HG03280 (cell line): ENCODE results near the gene ZFYVE9.

ENCODE experiments used
- ATAC-seq: cut with Tn5 transposase; IDR thresholded peaks from one replicate; pipeline ENCODE4 v1.9.1; 2021; ENCODE audit warnings: mild to moderate bottlenecking, moderate library complexity; ENCODE audit not compliant: unreplicated experiment

The ZFYVE9 gene

GRCh38 chr1:52325786-52326185, 183.9 kb downstream of the ZFYVE9 start:
- no peak for ATAC-seq

GRCh38 chr1:52328615-52329014, 186.7 kb downstream of the ZFYVE9 start:
- no peak for ATAC-seq

DNA sequence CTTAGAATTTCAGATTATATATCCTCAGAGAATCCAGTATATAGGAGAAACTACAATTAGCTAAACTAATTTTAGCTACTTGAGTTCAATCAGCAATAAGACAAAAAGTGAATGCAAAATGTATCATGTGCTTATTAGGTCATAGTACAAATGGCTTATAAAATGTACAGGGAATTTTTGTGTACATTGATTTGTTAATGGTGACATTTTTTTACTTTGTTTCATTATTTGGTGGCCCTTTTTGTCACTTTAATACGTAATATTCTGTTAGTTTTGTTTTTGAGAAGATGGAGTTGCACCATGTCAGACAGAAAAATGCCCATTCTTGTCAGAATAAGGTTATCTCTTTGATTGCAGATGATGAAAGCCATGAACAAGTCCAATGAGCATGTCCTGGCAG, 190.5 kb downstream of the ZFYVE9 start:
- no peak for ATAC-seq

GRCh38 chr1:52334906-52335528, 193.1 kb downstream of the ZFYVE9 start:
- ATAC-seq, result no peak

DNA sequence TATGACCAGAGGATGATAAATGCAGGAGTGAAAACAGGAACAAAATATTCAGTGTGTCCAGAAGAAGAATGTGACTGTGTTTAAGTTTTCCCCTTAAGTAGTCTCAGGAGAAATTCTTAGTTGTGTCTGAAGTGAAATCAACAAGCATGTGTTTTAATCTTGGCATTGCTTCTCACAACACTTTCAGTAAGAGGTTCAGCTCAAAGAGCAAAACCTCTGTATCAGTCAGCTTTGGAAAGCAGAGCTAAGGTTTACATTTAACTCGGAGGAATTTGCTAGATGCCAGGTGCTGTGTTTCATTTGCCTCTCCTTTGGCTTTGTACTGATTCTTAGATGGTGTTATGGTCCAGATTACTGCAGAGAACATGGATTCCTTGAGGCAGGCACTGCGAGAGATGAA, 195.6 kb downstream of the ZFYVE9 start:
- no peak for ATAC-seq

DNA sequence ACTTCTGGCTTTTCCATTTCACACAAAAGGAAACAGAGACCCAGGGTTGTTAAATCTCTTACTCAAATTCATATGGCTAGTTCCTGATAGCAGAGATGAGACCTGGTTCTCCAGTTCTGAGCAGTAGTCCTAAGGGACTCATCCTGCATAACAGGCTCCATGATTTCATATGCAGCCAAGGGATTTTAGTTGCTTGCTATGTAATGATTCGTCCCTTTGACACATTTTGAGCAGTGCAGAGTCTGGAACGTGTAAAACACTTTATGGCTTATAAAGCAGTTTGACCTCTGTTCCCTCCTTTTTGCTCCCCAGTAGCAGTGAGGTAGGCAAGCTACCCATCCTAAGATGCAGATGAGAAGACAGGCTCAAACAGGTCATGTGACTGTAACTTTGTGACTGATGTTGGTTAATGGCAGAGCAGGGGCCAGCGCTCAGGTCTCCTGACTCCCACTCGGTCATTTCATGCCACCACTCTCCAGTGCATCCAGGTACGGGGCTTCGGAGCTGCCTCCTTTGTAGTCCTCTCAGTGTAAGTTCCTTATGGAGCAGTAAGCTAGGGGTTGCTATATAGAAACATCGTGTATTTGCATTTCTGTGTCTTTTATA, 199.9 kb downstream of the ZFYVE9 start:
- ATAC-seq, result no peak

DNA sequence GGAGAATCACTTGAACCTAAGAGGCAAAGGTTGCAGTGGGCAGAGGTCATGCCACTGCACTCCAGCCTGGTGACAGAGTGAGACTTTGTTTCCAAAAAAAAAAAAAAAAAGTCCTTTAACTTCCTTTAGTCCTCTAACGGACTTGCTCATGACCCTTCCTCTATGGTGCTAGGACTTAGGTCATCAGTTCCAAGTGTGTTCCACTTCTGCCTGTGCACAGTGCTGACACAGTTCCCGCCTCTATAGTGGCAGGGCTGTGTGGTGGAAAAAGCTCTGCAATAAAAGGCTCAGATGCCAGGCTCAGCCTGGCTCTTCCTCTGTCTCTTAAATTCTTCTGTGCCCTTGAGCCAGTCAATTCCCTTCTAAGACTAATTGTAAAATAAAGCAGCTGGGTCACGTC, 202.1 kb downstream of the ZFYVE9 start:
- no peak for ATAC-seq

DNA sequence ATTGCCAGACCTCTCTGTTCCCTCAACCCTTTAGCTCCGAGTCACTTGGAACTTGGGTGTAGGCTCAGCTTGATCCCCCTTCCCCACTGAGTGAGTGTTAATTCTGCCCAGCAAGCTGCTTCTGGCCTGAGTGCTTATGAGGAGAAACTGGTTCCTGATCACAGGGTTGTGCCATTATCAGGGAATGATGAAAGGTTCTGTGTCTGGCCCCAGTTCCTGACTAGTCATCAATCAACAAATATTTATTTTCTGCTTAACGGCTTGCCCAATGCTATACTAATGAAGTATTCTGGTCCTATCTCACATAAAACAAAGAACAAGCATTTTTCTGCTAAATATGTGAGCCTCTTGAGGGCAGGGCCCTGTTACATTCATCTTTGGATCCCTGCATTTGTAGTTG, 203.4 kb downstream of the ZFYVE9 start:
- ATAC-seq, result no peak

DNA sequence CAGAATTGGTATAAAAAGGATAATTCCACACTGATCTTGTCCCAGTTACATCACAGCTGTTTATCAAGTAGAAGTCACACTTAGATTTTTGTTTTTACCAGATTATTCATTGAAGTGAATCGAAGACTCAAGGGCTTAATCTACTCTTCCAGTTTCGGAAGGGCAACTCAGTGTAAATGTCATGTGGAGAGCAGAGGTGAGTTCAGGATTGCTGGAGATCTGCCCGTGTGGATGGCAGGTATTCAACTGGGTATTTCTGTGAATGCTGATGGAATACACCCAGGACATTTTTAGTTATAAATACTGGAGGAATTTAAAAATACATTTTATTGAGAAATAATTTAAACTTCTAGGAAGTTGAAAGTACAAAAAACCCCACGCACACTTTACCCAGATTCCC, 204.8 kb downstream of the ZFYVE9 start:
- ATAC-seq, result no peak

DNA sequence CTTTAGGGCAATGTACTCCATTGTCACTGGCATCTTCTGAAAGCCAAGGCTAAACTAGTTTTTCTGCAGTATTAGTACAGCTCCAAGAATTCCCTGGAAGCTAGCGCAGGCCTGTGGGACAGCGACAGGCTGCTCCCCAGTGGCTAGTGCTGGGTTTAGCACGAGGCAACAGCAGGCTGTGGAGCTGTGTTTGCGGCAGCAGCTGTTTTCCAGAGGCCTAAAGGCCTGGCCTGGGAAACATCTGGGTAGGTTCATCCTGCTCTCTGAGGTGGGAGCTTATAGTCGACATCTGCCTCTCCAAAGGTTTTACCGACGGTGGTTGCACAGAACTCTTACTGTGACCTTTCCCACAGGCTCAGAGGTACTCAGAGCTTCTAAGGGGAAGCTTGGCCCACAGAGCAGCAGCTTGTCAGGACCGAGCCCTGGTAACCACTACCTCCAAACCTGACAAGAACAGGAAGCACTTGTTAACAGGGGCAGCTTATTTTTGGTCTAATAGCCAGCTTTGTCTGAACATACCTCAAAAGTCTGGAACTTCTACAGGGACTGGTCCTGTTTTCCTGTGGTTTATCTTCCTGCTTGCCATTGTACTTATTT, 206.9 kb downstream of the ZFYVE9 start:
- no peak for ATAC-seq

GRCh38 chr1:52352690-52353089, 210.8 kb downstream of the ZFYVE9 start:
- no peak for ATAC-seq

- no peak for ATAC-seq
Measured at GRCh38 chr1:52355436-52355835, 213.5 kb downstream of the ZFYVE9 start.

DNA sequence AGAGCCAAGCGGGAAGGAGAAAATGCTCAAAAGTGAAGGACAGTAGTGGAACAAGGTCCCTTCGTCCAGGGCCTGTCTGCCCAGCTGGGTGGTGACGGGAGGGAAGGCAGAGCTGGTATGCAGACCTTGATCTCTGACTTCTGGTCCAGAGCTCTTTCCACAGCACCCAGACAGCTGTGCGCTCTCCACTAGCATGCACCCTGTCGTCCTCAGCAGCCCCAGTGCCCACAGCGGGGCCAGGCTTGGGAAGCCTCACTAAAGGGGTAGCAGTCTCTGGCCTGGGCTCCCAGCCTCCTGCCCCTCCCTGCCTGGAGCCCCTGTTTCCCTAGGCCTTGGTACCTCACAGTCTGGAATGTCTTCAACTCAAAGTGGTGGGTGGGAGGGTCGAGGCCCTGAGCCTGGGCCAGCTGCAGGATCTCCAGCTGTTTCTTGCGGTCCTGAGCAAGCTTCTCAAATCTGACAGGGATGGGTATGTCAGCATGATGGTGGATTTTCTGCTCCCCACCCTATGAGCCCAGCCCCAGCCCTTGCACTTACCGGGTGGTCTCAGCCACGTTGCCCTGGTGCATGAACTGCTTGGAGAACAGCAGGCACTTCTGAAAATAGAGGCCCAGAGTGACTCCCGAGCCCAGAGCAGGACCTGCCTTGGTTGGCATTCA, 214.1 kb downstream of the ZFYVE9 start:
- ATAC-seq, result no peak

DNA sequence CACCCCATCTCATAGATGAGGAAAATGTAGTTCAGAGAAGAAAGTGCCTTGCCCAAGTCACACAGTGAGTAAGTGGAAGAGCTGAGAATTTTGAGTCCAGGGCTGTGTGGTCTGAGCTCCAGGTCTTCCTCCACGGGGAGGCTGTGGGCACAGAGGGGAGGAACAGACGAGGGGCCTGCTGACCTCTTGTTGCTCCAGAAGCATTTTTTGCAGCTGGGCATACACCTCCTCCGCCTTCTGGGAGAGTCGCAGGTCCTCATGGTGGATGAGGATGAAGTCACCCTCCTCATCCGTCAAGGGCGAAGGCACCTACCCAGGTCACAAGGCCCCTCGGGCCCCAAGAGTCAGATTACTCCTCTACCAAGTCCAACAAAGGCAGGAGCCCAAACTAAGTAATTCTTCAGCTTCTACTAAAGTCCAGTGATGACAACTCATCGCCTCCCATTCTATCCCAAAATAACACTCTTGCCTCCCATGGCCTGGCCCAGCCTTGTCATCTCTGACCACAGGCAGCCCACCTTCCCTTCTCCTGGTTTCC, 215.0 kb downstream of the ZFYVE9 start:
- no peak for ATAC-seq

DNA sequence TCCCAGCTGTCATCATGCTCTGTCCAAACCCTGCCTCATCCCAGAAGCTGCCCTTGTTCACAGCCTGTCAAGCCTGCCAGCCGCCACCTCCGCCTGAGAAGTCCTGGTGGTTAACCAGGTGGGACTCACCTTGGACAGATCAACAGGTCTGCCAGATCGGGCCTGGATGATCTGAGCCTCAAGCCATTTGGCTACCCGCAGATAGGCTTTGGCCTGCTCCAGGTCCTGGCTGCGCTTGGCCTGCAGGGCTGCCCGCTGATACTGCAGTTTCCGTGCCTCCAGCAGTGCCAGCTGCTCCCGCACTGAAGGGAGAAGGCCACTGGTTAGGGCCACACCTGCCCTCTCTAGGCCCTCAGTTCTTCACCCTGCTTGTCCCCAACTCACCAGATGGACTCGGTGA, 215.5 kb downstream of the ZFYVE9 start:
- ATAC-seq, result no peak

DNA sequence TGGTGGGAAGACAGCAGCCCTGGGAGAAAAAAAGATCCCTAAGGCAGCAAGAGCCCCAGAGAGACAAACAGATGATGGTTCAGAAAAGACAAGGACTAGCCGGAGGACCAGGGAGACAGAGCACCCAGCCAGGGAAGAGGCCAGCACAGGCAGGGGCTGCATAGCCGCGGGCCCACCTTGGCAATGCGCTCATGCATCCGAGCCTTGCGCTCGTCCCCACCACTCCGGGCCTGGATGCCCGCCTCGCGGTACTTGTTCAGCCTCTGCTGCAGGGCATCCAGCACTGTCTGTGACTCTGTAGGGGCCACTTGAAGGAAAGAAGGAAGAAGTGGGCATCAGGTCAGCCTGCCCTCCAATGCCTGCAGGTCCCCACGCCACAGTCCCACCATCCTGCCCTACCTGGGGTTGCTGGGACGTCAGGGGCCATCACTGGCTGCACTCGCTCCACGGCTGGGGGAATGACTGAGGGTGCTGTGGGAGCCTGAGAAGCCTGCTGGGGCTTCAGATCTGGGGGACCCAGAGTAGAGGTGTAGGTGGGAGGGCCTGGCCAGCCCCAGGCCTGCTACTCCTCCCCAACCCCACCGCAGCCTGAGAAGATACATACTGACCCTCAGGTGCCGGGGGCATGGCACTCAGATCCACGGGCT, 217.1 kb downstream of the ZFYVE9 start:
- no peak for ATAC-seq

GRCh38 chr1:52359676-52360594, 218.0 kb downstream of the ZFYVE9 start:
- ATAC-seq, result no peak

DNA sequence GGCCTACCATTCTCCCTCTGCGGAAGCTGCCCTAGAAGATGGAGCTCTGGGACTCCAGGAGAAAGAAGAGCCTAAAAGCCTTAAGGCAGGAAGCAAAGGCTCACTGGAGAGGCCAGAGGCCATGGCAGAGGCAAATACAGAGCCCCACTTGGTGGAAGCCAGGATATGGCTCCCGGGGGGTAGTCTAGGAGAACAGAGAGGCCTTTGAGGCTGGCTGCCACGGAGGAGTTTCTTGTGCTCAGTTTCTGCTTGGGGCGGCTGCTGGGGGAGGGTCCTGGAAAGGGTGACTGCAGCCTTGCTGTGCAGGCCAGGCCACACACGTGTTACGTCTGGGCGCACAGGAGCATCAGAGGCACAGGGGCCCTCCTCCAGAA, 218.7 kb downstream of the ZFYVE9 start:
- ATAC-seq, result no peak

- ATAC-seq, result no peak
Measured at GRCh38 chr1:52364235-52364839, 222.4 kb downstream of the ZFYVE9 start.
